Measurements from ENCODE around the gene ULK4.

GRCh38 chr3:41974223-41974622 is 12.3 kb upstream of the ULK4 start:
- TF ChIP-seq POLR2A (IDR thresholded peaks at IDR 0.05; ENCODE audit: low read depth, low read length) (no peak), TAF1 (IDR thresholded peaks at IDR 0.05; ENCODE audit: low read depth, low read length) (no peak), POLR2AphosphoS5 (IDR thresholded peaks at IDR 0.05; ENCODE audit: low read depth, low read length) (no peak), SPI1 (IDR thresholded peaks at IDR 0.05; ENCODE audit: low read depth, low read length) (no peak), PAX5 (IDR thresholded peaks at IDR 0.05; ENCODE audit: insufficient read depth, low read length, severe bottlenecking) (no peak), POU2F2 (IDR thresholded peaks at IDR 0.05; ENCODE audit: low read depth, low read length) (no peak)

Data from GM12891 (cell line).